Prostate gland (tissue), 2 donors: Measurements from ENCODE around the gene RARS1.

ENCODE experiments used
- CTCF ChIP-seq, 4 experiments: fragments of 200-600 bp in 2 of 4; fragments of 450-650 bp in 2 of 4; sonication (generic) in 2 of 4; IDR thresholded peaks; 1 replicate in 3 of 4; 2 replicates in 1 of 4; pipeline ENCODE4 v1.5.1; 2016 to 2019; ENCODE audit warnings: antibody characterized with exemption in 4 of 4, mild to moderate bottlenecking in 2 of 4, moderate library complexity in 2 of 4
- POLR2A ChIP-seq: fragments of 450-650 bp; IDR thresholded peaks from one replicate; pipeline ENCODE4 v1.6.1; 2016; ENCODE audit warnings: antibody characterized with exemption, mild to moderate bottlenecking

GRCh38 chr5:168530621-168531150, 44.4 kb downstream of the RARS1 start:
- TF ChIP-seq CTCF (IDR thresholded peaks at IDR 0.05) (no peak), POLR2A (no peak)
